GM19238 (cell line): Measurements from ENCODE around the gene MAPK8IP1.

Experiments used
- DNase-seq: peaks from one replicate; pipeline ENCODE4 v3.0.0; 2011; ENCODE audit warnings: low spot score; ENCODE audit not compliant: insufficient read length

MAPK8IP1 gene

DNA sequence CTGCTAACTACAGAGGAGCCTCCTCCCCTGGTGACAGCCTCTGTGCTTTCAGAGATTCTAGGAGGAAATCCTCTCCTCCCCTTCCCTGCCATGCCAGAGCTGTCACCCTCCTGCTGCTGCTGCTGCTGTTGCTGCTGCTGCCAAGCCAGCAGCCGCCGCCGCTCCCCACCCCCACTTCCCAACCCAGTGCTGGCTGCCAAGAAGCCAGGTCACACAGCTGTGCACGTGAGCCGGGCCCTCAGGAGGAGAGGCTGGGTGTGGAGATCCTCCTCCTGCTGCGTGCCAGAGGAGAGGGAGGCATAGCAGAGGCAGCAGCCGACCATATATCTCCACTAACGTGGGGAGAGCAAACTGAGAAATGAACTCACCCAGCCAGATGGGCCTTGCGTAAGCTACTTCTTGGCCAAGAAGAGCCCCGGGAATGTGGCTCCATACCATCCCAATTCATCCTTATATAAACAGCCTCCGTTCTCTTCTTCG lies 25.8 kb upstream of the MAPK8IP1 start:
- DNase-seq, result no peak

GRCh38 chr11:45860348-45860747 lies 25.1 kb upstream of the MAPK8IP1 start:
- no peak for DNase-seq

DNA sequence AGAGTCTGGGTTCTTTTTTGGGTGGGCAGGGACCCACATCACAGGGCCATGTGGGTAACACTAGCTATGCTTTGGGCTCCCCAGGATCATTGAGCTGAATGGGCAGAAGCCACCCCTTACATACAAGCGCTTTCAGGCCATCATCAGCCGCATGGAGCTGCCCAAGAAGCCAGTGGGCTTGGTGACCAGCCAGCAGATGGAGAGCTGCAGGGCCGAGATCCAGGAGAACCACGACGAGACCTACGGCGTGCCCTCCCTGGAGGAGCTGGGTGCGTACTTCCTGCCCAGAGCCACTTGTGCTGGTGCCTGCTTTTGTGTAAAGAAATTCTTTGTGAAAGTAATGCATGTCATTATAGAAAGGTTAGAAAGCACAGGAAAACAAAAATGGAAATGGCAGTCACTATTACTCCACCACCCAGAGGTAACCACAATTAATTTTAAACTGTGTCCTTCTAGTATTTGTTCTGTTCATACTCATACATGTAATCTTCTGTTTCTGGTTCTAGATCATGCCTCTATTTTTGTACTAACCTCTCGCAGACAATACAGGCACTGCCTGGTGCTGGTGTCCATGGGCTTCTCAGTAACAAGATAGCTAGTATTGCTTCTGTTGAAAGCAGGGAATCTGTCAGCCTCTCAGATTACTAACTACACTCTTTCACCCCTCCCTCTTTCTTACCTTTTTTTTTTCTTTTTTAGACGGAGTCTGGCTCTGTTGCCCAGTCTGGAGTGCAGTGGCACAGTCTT lies 24.5 kb upstream of the MAPK8IP1 start:
- no peak for DNase-seq

DNA sequence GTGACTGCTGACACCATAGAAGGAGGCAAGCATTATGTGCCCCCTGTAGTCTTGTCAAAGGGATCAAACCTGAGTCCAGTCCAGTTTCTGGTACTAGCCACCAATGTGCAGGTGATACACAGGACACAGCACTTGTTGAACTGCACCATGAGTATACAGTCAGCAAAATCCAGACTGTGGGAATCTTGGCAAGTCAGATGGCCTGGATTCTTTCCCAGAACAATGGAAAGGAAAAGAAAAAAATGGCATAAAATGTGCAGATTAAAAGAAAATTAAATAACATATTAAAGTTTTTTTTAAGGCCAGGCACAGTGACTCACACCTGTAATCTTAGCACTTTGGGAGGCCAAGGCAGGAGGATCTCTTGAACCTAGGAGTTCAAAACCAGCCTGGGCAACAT lies 21.4 kb upstream of the MAPK8IP1 start:
- DNase-seq, result no peak

DNA sequence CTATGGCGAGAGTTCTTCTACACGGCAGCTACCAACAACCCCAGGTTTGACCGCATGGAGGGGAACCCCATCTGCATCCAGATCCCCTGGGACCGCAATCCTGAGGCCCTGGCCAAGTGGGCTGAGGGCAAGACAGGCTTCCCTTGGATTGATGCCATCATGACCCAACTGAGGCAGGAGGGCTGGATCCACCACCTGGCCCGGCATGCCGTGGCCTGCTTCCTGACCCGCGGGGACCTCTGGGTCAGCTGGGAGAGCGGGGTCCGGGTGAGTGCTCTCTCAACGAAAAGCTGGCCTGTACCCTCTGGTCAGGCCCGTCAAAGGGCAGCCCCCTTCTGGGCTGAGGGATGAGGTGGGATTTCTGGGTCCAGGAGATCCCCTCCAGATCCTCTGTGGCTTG lies 15.9 kb upstream of the MAPK8IP1 start:
- DNase-seq, result no peak

DNA sequence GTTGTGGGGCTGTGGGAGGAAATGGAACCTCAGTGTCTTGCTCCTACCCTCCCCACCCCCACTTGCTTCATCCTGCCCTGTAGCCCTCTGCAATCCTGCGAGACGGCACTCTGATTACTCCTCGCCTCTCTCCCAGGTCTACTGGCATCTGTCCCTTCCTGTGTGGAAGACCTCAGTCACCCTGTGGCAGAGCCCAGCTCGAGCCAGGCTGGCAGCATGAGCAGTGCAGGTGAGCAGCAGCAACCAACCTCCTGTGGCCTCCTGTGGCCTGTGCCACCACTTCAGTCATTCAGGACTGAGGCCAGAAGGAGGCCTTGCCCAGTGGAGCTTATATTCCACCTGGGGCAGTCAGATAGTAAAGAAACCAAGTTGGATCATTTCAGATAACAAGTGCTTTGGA lies 14.7 kb upstream of the MAPK8IP1 start:
- no peak for DNase-seq

DNA sequence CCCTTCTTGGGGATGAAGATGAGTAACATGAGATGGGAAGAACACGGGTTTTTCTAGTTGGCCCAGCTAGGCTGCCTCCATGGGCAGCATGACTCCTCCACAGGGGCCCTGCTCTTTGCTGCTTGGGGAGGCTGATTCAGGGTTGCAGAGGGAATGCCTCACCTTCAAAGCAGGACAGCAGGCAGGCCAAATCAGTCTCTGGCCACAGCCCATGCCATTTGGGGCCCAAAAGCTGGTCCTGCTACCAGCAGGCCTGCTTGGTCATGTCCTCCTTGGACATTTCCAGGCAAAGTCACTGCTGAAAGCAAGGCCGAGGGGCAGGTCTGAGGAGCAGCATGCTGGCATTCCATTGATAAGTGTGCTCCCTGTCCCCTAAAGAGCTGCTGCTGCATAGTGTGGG lies 13.8 kb upstream of the MAPK8IP1 start:
- DNase-seq, result no peak

DNA sequence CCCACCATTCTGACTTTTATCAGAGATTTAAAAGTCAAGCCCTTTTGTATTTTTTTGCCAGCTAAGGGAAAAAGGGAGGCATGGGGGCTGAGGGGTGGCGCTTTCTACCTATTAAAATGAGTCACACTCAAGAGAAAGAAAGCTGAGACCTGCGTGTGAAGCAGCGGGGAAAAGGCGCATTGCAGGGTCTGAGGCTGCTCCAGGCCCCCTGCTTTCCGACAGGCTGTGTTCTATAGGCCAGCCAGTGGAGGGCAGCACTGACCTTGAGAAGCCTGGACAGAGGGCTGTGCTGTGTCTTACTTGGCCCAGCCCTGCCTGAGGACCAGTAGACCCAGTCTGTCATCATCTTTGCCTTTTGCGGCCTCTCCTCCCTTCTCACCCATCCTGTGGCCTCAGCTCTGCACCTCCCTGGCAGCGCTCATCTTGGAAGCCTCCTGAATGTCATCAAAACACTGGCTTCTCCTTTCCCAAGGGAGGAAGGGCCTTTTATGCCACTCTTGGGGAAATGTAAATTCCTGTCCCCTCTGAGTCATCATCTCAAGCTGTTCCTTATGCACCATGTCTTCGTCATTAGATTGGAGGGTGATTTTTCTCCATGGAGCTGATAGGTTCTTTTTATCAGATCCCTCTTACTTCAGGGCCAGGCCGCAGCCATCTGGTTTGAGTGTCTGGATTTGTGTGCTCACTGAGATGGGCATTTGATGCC lies 12.6 kb upstream of the MAPK8IP1 start:
- DNase-seq, result no peak

- DNase-seq, result no peak
Measured at GRCh38 chr11:45876401-45876800, 9.1 kb upstream of the MAPK8IP1 start.

- no peak for DNase-seq
Measured at GRCh38 chr11:45877221-45877620, 8.2 kb upstream of the MAPK8IP1 start.

- DNase-seq, result no peak
Measured at GRCh38 chr11:45877845-45878244, 7.6 kb upstream of the MAPK8IP1 start.

GRCh38 chr11:45879803-45880686 lies 5.4 kb upstream of the MAPK8IP1 start:
- DNase-seq, result no peak

GRCh38 chr11:45880772-45881570 lies 4.5 kb upstream of the MAPK8IP1 start:
- no peak for DNase-seq

DNA sequence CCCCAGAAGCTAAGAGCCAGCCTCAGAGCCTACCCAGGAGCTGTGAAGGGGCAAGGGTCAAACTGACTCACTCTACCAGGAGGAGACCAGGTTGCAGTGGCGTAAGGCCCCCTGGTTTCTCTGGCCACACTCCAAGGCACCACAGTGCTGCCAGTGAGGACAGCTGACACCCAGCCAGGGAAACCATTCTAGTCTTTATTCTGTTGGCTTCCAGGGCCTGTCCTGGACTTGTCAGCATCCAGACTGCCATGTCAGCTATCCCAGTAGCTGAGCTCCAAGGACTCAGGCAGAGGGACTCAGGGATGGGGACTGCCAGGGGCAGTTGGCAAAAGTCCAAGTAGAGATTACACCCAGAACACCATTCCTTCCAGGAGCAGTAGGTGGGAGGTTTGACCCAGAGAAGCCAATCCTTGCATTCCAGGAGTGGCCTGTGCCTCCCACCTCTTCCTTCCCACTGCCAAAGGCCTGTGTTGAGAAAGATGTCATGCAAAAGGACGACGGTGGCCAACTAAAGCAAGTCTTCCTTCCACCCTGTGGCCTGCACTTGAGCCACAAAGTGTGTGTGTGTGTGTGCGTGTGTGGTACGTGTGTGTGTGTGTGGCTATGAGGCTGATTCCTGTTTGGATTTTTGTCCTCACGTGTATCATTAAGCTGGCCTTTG lies 3.6 kb upstream of the MAPK8IP1 start:
- DNase-seq, result no peak

GRCh38 chr11:45884596-45885185 lies 760 bp upstream of the MAPK8IP1 start:
- no peak for DNase-seq

DNA sequence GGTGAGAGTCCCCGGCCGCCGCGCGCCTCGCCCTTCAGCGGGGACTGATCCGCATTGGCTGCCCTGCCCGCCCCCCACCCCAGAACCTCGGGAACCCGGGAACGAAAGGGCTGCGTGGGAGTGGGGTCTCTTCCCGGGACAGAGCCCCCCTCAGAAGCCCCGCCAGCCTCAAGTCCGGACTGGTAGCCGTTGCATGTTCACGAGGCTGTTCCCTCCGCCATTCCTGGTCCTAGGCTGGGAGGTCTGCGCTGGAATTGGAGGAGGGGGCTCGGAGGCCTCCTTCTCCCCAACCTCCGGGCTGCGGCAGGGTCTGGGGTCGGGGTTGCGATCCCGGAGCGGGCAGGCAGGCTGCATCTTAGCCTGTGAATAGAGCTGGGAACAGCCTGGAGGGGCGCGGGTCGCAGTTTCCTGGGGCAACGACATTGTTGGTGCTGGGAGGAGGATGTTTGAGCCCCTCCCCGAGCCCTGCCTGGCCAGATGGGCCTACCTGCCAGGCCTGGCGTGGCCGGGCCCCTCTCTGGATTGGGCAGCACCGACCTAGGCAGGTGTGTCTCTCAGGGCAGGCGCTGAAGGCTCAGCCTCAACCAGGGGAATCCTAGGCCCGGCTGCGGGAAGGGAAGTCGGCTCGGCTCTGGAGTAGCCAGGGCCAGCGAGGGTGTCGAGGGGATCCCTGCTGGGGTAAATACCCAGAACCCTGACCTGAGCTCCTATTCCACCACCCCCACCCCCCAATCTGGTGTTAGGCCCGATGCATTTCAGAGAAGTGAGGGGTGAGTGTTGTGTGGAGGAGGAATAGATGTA lies 670 bp downstream of the MAPK8IP1 start:
- DNase-seq, result no peak

DNA sequence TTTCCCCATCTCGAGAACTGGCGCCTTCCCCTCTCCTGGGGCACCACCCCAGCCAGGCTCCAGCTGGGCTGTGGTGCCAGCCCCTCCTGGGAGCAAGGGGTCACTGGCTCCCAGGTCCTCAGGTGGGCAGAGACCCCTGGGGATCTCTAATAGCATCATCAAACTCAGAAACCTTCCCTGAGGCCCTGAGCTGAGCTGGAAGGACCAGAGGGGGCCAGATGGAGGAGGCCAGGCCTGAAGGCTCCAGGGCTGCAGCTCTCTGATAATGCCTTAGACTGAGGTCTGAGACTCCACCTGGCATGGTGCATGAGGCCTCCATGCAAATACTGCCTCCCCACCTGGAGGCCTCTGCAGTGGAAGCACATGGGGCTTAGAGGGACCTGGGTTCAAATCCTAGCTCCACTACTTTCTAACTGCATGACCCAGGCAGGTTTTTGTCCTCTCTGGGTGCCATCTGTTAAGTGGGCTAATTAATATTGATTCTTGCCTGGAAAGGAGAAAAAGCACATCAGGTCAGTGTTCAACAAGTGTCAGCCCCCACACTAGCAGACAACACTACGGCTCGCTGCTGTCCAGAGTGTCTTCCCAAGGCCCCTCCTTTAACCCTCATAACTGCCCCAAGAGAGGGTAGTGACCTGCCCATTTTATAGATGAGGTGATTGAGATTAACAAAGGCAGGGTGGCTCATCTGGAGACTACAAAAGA lies 1.5 kb downstream of the MAPK8IP1 start:
- no peak for DNase-seq

DNA sequence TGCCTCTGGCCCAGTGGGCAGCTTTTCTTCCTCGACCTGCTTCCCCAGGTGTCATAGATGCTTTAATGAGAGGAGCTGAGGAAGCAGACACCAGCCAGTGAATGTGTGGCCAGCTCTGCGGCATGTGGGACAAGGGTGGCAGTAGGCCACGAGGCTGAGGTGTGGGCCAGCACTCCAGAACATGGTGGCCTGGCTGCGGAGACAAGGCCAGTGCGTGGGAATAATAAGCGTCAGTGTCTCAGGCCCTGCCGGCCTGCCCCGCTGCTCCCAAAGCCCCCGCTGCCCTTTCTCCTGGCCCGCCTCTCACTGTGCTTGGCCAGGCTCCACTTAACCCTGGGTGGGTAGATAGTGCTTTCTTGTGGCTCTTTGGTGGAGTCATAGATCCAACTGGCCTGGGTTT lies 2.1 kb downstream of the MAPK8IP1 start:
- no peak for DNase-seq

DNA sequence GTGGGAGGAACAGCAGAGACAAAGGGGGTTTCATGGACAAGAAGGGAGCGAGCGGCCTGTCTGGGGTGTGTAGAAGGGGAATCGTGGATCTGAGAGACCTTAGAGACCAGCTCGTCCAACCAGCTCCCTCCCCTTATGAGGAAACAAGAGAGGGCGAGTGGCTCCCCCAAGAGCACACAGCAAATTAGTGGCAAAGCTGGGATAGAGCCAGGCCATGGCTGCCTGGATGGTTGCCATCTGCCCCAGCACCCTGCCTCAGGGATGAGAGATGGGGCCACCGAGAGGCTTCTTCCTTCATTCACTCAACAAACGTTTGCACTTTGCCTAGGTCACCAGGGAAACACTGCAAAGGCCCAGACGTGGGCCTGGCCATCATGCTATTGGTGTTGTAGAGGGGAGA lies 4.1 kb downstream of the MAPK8IP1 start:
- DNase-seq, result no peak
